Effector memory CD8-positive, alpha-beta T cell (primary cell): ENCODE results near the gene EMD.
A peak's percentile ranks its signal among the peaks of the same experiment; 100 is the strongest.
"Not testable (repeated sequence)": the region's sequence is repeated elsewhere in the genome, so short reads cannot be mapped to it uniquely, and the experiment has no call there.

Experiments used
- ATAC-seq: fragments of 150-1000 bp; cut with Tn5 transposase; replicated peaks from 2 replicates; pipeline ENCODE4 v1.10.0; 2021; ENCODE audit warnings: mild to moderate bottlenecking, moderate library complexity
- DNase-seq, 3 experiments: peaks; one replicate each; pipeline ENCODE4 v3.0.0; 2021
- H3K27ac Mint-ChIP-seq, 2 donors: one replicate each; pipeline ENCODE4 v1.8.0; 2022; ENCODE audit warnings: mild to moderate bottlenecking in 2 of 2, mixed read lengths in 2 of 2, moderate library complexity in 2 of 2
- H3K27me3 Mint-ChIP-seq, 2 donors: one replicate each; pipeline ENCODE4 v1.8.0; 2022; ENCODE audit warnings: mixed read lengths in 2 of 2
- H3K36me3 Mint-ChIP-seq: one replicate; pipeline ENCODE4 v1.8.0; 2022; ENCODE audit warnings: mild to moderate bottlenecking, moderate library complexity, mixed read lengths; ENCODE audit not compliant: insufficient read depth
- H3K4me1 Mint-ChIP-seq, 2 donors: one replicate each; pipeline ENCODE4 v1.8.0; 2022; ENCODE audit warnings: low read depth in 2 of 2, mixed read lengths in 2 of 2
- H3K4me3 Mint-ChIP-seq, 2 donors: one replicate each; pipeline ENCODE4 v1.8.0; 2022; ENCODE audit warnings: mild to moderate bottlenecking in 2 of 2, mixed read lengths in 2 of 2, moderate library complexity in 2 of 2
- H3K9me3 Mint-ChIP-seq, 2 donors: one replicate each; pipeline ENCODE4 v1.8.0; 2022; ENCODE audit warnings: mixed read lengths in 2 of 2

The EMD gene

DNA sequence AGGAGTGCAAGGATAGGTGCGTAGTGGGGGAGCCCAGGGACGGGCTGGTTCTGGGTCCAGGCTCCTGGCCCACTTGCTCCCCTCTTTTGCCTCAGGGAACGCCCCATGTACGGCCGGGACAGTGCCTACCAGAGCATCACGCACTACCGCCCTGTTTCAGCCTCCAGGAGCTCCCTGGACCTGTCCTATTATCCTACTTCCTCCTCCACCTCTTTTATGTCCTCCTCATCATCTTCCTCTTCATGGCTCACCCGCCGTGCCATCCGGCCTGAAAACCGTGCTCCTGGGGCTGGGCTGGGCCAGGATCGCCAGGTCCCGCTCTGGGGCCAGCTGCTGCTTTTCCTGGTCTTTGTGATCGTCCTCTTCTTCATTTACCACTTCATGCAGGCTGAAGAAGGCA is 1.7 kb downstream of the EMD start:
- ATAC-seq (no peak), DNase-seq (no peak)
- peaks cover 47% of the 10 kb centered on the region for H3K36me3 Mint-ChIP-seq
- peaks cover 12% of the 10 kb centered on the region in 2 donors for H3K4me1 Mint-ChIP-seq
- H3K27ac Mint-ChIP-seq, result peak overlapping the region; percentile 93 to 96
- peak overlapping the region; percentile 79 to 82 for H3K4me3 Mint-ChIP-seq
- no peaks in the 10 kb centered on the region for H3K9me3 Mint-ChIP-seq
- no peaks in the 10 kb centered on the region for H3K27me3 Mint-ChIP-seq

DNA sequence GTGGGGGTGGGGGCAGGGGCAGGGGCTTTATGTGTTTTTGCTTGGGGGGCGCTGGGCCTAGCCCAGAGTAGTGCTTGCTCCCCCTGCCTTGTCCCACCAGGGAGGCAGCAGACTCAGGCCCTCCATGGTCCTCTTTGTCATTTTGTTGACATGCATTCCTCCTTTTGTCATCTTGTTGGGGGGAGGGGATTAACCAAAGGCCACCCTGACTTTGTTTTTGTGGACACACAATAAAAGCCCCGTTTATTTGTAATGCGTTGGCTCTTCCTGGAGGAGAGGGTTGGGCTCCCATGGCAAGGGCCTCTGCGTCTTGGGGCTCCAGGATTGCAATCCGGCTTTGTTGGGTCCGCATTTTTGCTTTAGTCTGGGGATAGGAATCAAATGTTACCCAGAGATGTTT is 2.2 kb downstream of the EMD start:
- DNase-seq, result no peak
- Mint-ChIP-seq H3K4me1 (peaks cover 12% of the 10 kb centered on the region in 2 donors), H3K27me3 (no peaks in the 10 kb centered on the region), H3K27ac (peak overlapping the region; percentile 93 to 96), H3K4me3 (peak overlapping the region in 1 of 2 donors; percentile 79), H3K36me3 (peaks cover 47% of the 10 kb centered on the region), H3K9me3 (no peaks in the 10 kb centered on the region)
- no peak for ATAC-seq

DNA sequence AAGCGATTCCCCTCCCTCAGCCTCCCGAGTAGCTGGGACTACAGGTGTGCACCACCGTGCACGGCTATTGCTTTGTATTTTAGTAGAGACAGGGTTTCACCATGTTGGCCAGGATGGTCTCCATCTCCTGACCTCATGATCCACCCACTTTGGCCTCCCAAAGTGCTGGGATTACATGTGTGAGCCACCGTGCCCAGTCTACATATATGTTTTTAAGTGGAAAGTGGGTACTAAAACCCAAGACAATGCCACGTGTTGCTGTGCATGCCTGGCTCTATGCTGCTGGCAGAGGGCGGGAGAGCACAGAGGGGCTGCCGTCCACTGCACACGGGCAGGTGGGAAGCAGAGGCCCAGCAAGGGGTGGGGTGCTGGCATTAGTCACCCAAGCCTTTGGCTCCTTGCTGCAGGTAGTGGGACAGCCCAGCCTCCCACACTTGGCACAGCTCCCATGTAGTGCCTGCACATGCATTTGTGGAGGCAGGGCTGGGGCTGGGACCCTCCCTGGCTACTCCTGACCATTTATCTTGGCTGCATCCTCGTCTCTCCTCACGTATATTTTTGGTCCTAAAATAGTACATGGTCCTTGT is 3.5 kb downstream of the EMD start:
- no peak for ATAC-seq
- no peaks in the 10 kb centered on the region for H3K27me3 Mint-ChIP-seq
- DNase-seq, result no peak
- no peaks in the 10 kb centered on the region for H3K9me3 Mint-ChIP-seq
- peak overlapping the region in 1 of 2 donors; percentile 23 for H3K27ac Mint-ChIP-seq
- peaks cover 9 to 12% of the 10 kb centered on the region in 2 donors for H3K4me1 Mint-ChIP-seq
- H3K4me3 Mint-ChIP-seq, result no peak overlapping the region
- peaks cover 46% of the 10 kb centered on the region for H3K36me3 Mint-ChIP-seq

DNA sequence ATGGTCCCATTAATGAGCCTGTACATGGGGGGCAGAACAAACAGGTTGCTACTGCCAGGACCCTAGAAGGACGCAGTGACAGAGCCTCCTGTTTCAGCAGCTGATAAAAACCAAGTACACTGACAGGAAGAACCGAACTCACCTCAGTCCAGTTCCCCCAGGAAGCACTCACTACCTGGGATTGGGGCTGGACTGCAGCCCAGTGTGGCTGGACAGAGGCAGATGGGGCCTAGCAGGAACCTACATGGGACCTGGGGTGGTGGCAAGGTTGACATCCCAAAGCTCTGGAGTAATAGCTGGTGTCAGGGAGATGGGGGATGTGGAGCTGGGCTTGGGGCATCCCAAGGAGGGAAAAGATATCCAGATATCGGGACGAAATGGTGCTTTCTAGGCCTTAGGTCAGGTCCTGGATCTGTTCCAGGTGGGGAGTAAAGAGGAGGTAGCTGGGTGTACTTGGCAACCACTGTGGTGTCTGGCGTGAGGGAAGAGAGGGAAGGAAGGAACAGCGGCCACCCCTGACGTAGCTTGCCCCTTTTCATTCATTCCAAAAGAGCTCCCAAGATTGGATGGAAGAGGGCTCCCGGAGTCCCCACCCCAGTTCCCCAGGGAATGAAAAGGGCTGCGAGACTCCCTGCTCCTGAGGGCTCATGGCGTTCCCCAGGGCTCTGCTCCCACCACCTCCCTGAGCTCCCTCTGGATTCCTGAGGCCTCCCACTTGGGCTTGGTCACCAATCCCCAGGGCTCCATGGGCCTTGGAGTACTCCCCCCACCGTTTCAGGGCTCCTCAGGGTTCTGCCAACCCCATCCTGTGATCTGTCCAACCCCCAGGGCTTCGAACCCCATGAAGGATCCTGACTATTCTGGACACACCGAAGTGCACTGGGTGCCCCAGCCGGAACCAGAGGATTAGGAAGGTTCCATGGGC is 4.5 kb downstream of the EMD start:
- ATAC-seq (no peak), DNase-seq (no peak)
- Mint-ChIP-seq H3K36me3 (peaks cover 39% of the 10 kb centered on the region), H3K27me3 (no peaks in the 10 kb centered on the region), H3K9me3 (no peaks in the 10 kb centered on the region), H3K4me1 (peaks cover 9 to 12% of the 10 kb centered on the region in 2 donors), H3K4me3 (no peak overlapping the region), H3K27ac (peak overlapping the region; percentile 25 to 44)

DNA sequence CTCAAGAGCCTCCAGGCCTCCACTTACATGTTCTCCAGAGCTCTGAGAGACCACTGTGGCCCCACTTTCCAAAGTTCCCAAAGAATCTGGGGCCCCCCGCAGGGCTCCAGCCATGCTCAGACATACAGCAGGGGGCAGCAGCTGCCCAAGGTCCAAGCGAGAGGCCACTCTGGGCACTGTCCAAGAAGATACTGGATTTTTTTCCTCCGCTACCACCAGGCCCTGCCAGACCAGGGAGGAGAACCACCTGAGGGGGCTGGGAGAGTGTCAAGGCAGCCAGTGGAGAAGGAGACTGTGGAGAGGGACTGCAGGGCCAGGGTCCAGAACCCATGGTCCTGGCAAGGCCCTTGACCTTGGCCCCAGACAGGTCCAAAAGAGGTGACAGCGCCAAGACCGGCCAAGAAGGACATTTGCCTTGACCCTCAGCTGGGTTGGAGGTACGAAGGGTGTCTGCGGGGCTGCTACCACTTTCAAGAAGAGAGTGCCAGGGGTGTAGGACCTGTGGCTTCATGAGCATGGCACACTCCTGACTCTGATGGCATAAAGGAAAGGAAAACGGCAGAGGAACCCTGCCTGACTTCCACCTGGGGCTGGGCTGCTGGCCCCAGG is 5.3 kb downstream of the EMD start:
- Mint-ChIP-seq H3K4me1 (peaks cover 9 to 12% of the 10 kb centered on the region in 2 donors), H3K9me3 (no peaks in the 10 kb centered on the region), H3K36me3 (peaks cover 33% of the 10 kb centered on the region), H3K27ac (peak overlapping the region; percentile 25 to 44), H3K4me3 (no peak overlapping the region), H3K27me3 (no peaks in the 10 kb centered on the region)
- no peak for DNase-seq
- ATAC-seq, result no peak

DNA sequence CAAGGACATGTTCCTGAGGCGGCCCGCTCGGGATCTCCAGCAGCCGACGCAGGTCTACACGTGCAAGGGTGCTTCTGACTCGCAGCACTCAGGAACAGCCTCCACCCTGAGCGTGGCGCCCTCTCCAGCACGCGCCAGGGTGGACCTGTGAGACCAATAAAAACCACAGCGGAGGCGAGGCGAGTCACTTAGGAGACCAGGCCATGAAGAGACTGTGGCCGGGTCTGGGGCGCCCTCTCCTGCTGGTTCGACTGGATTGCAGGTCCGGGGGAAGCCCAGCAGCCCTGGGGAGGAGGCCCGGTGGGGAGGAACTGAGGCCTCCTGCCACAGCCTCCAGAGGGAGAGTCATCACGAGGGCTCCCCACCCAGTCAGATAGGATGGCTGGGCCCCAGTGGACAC is 9.0 kb downstream of the EMD start:
- ATAC-seq, result peak; percentile 43
- DNase-seq, H3K4me1 Mint-ChIP-seq, H3K9me3 Mint-ChIP-seq, H3K4me3 Mint-ChIP-seq, H3K36me3 Mint-ChIP-seq, H3K27me3 Mint-ChIP-seq, H3K27ac Mint-ChIP-seq: not testable (repeated sequence)

DNA sequence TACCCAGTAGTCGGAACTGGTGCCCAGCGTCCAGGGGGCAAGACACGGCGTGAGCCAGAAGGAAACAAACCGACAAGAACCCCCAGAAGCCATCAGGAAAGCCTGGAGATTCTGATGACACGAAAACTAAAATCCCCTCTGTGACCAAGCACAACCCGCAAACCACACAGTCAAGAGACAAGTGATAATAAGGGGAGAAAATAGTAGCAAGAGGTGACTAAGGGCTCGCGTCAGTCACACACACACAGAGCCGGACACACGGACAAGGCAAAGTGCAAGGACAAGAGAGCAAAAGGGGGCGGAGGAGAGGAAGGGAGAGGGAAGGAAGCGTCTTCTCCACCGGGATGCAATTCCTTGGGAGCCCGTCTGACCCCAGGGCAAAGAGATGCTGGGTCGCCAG is 9.6 kb downstream of the EMD start:
- not testable (repeated sequence) for H3K9me3 Mint-ChIP-seq, H3K27me3 Mint-ChIP-seq, H3K36me3 Mint-ChIP-seq, H3K4me1 Mint-ChIP-seq, DNase-seq, H3K4me3 Mint-ChIP-seq, H3K27ac Mint-ChIP-seq
- ATAC-seq, result peak; percentile 19

DNA sequence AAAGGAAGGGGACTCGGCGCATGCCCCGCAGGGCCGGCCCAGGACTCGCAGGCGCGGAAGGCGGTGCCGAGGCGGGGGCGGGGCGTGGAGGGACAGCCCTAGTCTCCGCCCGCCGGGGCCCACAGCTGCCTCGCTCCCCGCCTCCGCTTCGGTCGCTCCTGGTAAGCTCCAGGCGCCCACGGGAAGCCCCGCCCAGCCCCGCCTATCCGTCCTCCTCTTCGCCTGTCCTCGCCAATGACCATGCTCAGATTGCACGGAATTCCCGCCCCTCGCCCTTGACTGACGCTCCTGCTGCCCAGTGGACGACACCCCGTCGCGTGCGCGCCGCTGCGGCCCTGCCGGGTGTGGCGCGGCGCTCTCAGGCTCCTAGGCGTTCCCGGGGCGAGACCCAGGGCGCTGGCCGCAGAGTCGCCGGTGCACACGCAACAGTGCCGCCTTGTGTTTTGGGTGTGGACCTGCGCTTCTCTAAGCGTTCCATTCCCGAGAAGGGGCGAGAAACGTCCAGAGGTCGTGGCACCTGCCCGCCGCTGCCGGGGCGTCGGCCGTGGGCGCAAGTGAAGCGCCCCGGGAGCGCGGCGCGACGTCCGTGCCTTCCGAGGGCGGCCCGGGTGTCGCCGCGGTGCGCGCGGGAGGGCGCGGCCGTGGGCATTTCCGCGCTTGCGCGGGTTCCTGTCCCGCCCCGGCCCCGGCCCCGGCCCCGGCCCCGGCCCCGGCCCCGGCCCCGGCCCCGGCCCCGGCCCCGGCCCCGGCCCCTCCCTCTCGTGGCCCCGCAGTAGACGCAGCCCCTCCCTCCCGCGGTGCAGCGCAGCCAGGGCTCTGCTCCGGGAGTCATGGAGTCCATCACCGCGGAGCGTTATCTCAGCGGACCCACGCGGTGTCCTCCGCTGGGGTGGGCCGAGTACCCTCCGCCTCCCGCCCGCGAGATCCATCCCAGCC is 11.0 kb downstream of the EMD start:
- H3K36me3 Mint-ChIP-seq, DNase-seq, H3K4me3 Mint-ChIP-seq, H3K9me3 Mint-ChIP-seq, H3K27me3 Mint-ChIP-seq, H3K27ac Mint-ChIP-seq, H3K4me1 Mint-ChIP-seq: not testable (repeated sequence)
- ATAC-seq, result peak; percentile 59

DNA sequence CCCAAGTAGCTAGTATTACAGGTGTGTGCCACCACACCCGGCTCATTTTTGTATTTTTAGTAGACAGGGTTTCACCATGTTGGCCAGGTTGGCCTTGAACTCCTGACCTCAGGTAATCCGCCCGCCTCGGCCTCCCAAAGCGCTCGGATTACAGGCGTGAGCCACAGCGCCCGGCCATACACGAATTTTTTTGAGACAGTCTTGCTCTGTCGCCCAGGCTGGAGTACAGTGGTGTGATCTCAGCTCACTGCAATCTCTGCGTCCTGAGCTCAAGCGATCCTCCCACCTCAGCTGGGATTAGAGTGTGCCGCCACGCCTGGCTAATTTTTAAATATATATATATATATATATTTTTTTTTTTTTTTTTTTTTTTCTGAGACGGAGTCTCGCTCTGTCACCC is 17.3 kb downstream of the EMD start:
- not testable (repeated sequence) for H3K27me3 Mint-ChIP-seq, H3K9me3 Mint-ChIP-seq, H3K27ac Mint-ChIP-seq, DNase-seq, ATAC-seq
- Mint-ChIP-seq H3K4me3 (peak overlapping the region in 1 of 2 donors; percentile 99), H3K4me1 (peaks cover 12 to 20% of the 10 kb centered on the region in 2 donors), H3K36me3 (peaks cover 38% of the 10 kb centered on the region)

DNA sequence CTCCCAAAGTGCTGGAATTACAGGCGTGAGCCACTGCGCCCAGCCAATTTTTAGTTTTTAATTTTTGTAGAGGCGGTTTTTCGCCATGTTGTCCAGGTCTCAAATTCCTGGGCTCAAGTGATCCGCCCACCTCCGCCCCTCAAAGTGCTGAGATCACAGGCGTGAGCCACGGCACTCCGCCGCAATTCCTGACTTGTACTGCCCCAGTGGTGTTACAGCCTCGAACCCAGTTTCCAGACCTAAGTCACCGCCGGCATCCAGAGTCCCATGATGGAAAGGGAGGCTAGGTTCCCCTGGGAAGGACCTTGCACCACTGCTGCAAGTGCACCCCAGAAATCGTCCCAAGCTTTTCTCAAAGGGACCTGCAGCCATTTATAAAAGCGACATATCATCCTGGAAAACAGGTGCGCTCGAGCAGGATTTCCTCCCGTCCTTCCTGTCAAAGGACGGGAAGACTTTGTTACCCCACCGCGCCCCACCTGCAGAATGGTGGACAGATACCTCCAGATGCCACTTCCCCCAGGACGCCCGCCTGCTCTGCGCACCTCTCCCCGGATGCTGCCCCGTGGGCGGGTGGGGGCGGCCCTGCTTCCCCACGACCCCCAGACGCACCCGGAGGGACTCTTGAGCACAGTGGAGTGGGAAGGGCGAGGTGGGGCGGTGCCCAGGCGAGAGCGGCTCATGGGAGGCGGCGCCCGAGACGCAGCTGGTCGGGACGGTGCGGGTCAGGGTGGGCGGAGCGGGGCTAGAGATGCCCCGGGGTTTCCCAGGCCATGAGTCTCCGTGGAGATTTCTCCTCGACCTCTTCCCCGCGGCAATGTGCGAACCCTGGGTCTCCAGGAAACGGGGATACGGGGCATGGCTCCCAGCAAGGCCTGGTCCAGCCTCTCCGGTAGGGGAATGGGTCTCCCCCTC is 18.1 kb downstream of the EMD start:
- peak overlapping the region; percentile 98 to 99 for H3K4me3 Mint-ChIP-seq
- DNase-seq (peak in 2 of 3 experiments; percentile 37 to 39), ATAC-seq (peak; percentile 39)
- peaks cover 46% of the 10 kb centered on the region for H3K36me3 Mint-ChIP-seq
- H3K9me3 Mint-ChIP-seq, result no peaks in the 10 kb centered on the region
- H3K27ac Mint-ChIP-seq, result peak overlapping the region; percentile 99
- H3K4me1 Mint-ChIP-seq, result peaks cover 12 to 20% of the 10 kb centered on the region in 2 donors
- H3K27me3 Mint-ChIP-seq, result no peaks in the 10 kb centered on the region

DNA sequence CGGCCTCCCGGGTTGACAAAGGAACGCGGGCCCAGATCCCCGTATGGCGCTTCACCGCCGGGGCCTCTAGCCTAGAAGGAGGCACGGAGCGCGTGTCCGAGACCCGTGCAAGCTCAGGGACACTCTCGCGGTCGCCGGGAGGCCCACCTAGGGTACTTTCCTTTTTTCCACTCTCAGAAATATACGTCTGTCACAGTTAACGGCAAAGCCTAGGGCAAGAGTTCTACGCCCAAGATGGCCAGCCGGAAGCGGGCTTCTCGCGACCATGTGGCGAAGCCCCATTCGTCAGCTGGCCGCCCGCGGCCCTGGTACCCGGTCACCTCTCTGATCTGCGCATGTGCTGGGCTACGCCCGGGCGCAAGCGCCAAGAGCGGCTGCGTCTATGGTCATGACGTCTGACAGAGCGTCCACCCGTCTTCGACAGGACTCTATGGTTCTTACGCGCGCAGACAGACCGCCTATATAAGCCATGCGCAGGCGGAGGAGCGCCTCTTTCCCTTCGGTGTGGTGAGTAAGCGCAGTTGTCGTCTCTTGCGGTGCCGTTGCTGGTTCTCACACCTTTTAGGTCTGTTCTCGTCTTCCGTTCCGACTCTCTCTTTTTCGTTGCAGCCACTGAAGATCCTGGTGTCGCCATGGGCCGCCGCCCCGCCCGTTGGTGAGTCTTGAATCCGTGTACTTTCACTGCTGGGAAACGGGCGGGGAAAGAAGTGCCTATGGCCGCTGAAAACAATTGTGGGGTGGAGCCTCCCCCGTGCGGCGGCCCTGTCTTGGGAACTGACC is 19.0 kb downstream of the EMD start, which contains the start of gene RPL10:
Gene RPL10 (plus strand): TSS at position 490 of the 780 bp plus-strand sequence. CDS start 143 bp downstream, at position 633.
- no peaks in the 10 kb centered on the region for H3K27me3 Mint-ChIP-seq
- DNase-seq (peak; percentile 83 to 87 (median 86)), ATAC-seq (peak; percentile 73)
- H3K27ac Mint-ChIP-seq, result peak within 1 kb of the TSS; percentile 99
- peaks cover 46% of the 10 kb centered on the region for H3K36me3 Mint-ChIP-seq
- H3K9me3 Mint-ChIP-seq, result no peaks in the 10 kb centered on the region
- peak within 1 kb of the TSS; percentile 98 to 99 for H3K4me3 Mint-ChIP-seq
- H3K4me1 Mint-ChIP-seq, result peaks cover 12 to 20% of the 10 kb centered on the region in 2 donors
